HCT116 (cell line): ENCODE results near the gene FEZF2. TPM values are rescaled to one million over a fixed set of nuclear protein-coding genes. Genes with fewer than 3 reads are reported as not detected.

Source experiments
- ATAC-seq: fragments of 200-7000 bp; cut with Tn5 transposase; 2 replicates; pipeline ENCODE4 v1.9.1; 2020; ENCODE audit warnings: mild to moderate bottlenecking, moderate library complexity
- BruUV-seq: library from RNA; stranded (reverse); fragments of 400-500 nt; replicated peaks from 2 replicates; lab custom pipeline; 2021; lab: Mats Ljungman, UMichigan
- CTCF ChIA-PET: fragments of 300-600 bp; sonication (Branson Sonifier 250); formaldehyde crosslinking; loops from one replicate; lab custom pipeline; 2021; ENCODE audit warnings: antibody characterized with exemption; lab: Charles Lee
- POLR2A ChIA-PET: fragments of 300-600, 350-600 bp; sonication (Branson Sonifier 250); formaldehyde crosslinking; loops from one replicate; lab custom pipeline; 2021; ENCODE audit warnings: antibody characterized with exemption; lab: Charles Lee
- RAD21 ChIA-PET, 2 experiments: fragments of 300-600 bp; sonication (Branson Sonifier 250); formaldehyde crosslinking; loops; one replicate each; lab custom pipeline; 2023; ENCODE audit warnings: low total read pairs in 2 of 2; ENCODE audit not compliant: uncharacterized antibody in 2 of 2, unreplicated experiment in 2 of 2, low non-redundant PET in 1 of 2; lab: Charles Lee
- DNase-seq: peaks from one replicate; pipeline ENCODE4 v3.0.0-alpha.2; 2010; ENCODE audit warnings: low read depth, low spot score
- H2AFZ ChIP-seq: fragments of 200-600 bp; shearing (Covaris generic), sonication (generic); 2 replicates; pipeline ENCODE4 v1.6.1; 2017; ENCODE audit warnings: low read depth, mixed run types, mixed read lengths, antibody characterized with exemption, low read length; ENCODE audit not compliant: poor library complexity, severe bottlenecking
- H3K27ac ChIP-seq: 2 replicates; pipeline ENCODE4 v1.5.1; 2012; ENCODE audit warnings: low read depth, low read length
- H3K27me3 ChIP-seq: fragments of 200-600 bp; sonication (generic); 2 replicates; pipeline ENCODE4 v1.6.1; 2016; ENCODE audit warnings: mixed run types, low read length, mixed read lengths; ENCODE audit not compliant: insufficient read depth
- H3K36me3 ChIP-seq, 2 experiments: fragments of 200-500 bp in 1 of 2; fragments of 200-600 bp in 1 of 2; sonication (Bioruptor generic) in 1 of 2; sonication (generic) in 1 of 2; 2 replicates each; pipeline versions ENCODE4 v1.5.1 to v1.6.1; 2014 to 2016; ENCODE audit warnings: low read length in 2 of 2, inconsistent platforms in 1 of 2, mixed read lengths in 1 of 2, mixed run types in 1 of 2; ENCODE audit not compliant: insufficient read depth in 2 of 2, control insufficient read depth in 1 of 2
- H3K4me1 ChIP-seq, 2 experiments: fragments of 200-600 bp in 1 of 2; sonication (generic) in 1 of 2; 2 replicates each; pipeline versions ENCODE4 v1.5.1 to v1.6.1; 2012 to 2017; ENCODE audit warnings: low read length in 2 of 2, inconsistent platforms in 1 of 2, mild to moderate bottlenecking in 1 of 2, mixed read lengths in 1 of 2, mixed run types in 1 of 2, moderate library complexity in 1 of 2; ENCODE audit not compliant: insufficient read depth in 2 of 2, control insufficient read depth in 1 of 2
- H3K4me2 ChIP-seq: fragments of 200-600 bp; sonication (generic); 2 replicates; pipeline ENCODE4 v1.6.1; 2017; ENCODE audit warnings: mixed run types, low read length, mixed read lengths
- H3K4me3 ChIP-seq, 2 experiments: fragments of 200-600 bp in 1 of 2; sonication (generic) in 1 of 2; replicated peaks in 1 of 2; 2 replicates each; pipeline ENCODE4 v1.5.1; 2011 to 2016; ENCODE audit warnings: low read length in 2 of 2, control low read depth in 1 of 2, low read depth in 1 of 2, mild to moderate bottlenecking in 1 of 2, mixed read lengths in 1 of 2, mixed run types in 1 of 2
- H3K79me2 ChIP-seq: fragments of 200-600 bp; sonication (generic); 2 replicates; pipeline ENCODE4 v1.6.1; 2017; ENCODE audit warnings: mild to moderate bottlenecking, mixed run types, low read length, moderate library complexity, mixed read lengths; ENCODE audit not compliant: insufficient read depth
- H3K9ac ChIP-seq: fragments of 200-600 bp; sonication (generic); 2 replicates; pipeline ENCODE4 v1.6.1; 2016; ENCODE audit warnings: low read length, mixed read lengths
- H3K9me2 ChIP-seq: fragments of 200-600 bp; sonication (generic), shearing (Covaris generic); 2 replicates; pipeline ENCODE4 v1.6.1; 2017; ENCODE audit warnings: mixed run types, mild to moderate bottlenecking, moderate library complexity; ENCODE audit not compliant: insufficient read depth
- H3K9me3 ChIP-seq, 2 experiments: fragments of 200-500 bp in 1 of 2; fragments of 200-600 bp in 1 of 2; sonication (Bioruptor generic) in 1 of 2; sonication (generic) in 1 of 2; 2 replicates each; pipeline ENCODE4 v1.6.1; 2014 to 2017; ENCODE audit warnings: low read length in 2 of 2, mixed read lengths in 2 of 2, inconsistent platforms in 1 of 2, low read depth in 1 of 2, mild to moderate bottlenecking in 1 of 2, mixed run types in 1 of 2, moderate library complexity in 1 of 2; ENCODE audit not compliant: control insufficient read depth in 1 of 2, insufficient read depth in 1 of 2
- H4K20me1 ChIP-seq: fragments of 200-600 bp; sonication (generic), shearing (Covaris generic); 2 replicates; pipeline ENCODE4 v1.6.1; 2017; ENCODE audit warnings: mixed run types, mild to moderate bottlenecking, moderate library complexity; ENCODE audit not compliant: insufficient read depth
- CEBPB ChIP-seq: IDR thresholded peaks from 2 replicates; pipeline ENCODE4 v1.6.1; 2012; ENCODE audit warnings: low read depth
- CTCF ChIP-seq, 3 experiments: fragments of 200-600 bp in 1 of 3; sonication (generic) in 1 of 3; IDR thresholded peaks in 2 of 3; conservative IDR thresholded peaks in 1 of 3; 2 replicates each; pipeline ENCODE4 v1.5.1; 2012 to 2017; ENCODE audit warnings: low read depth in 2 of 3, low read length in 2 of 3, antibody characterized with exemption in 1 of 3, borderline replicate concordance in 1 of 3, control low read depth in 1 of 3, mild to moderate bottlenecking in 1 of 3, mixed read lengths in 1 of 3, mixed run types in 1 of 3, moderate library complexity in 1 of 3; ENCODE audit not compliant: insufficient read depth in 1 of 3
- JUND ChIP-seq: IDR thresholded peaks from 2 replicates; pipeline ENCODE4 v1.6.1; 2012
- POLR2AphosphoS5 ChIP-seq: IDR thresholded peaks from 2 replicates; pipeline ENCODE4 v1.6.1; 2011; ENCODE audit warnings: mild to moderate bottlenecking, low read depth, low read length, moderate library complexity
- RAD21 ChIP-seq: IDR thresholded peaks from 2 replicates; pipeline ENCODE4 v1.6.1; 2012; ENCODE audit warnings: low read depth, mild to moderate bottlenecking
- ZNF274 ChIP-seq: fragments of 200-500 bp; sonication (Bioruptor generic); IDR thresholded peaks from 2 replicates; pipeline ENCODE4 v1.6.1; 2014; ENCODE audit warnings: mild to moderate bottlenecking, low read depth, low read length, inconsistent platforms
- intact Hi-C: fragments of 100-400 bp; cut with micrococcal nuclease; formaldehyde crosslinking; loops from 2 replicates; pipeline ENCODE4 v1.10.0; 2022
- total RNA-seq: library from RNA; stranded (reverse); gene quantifications from one replicate; pipeline ENCODE4 v1.2.1, GENCODE V29; 2021; ENCODE audit not compliant: unreplicated experiment
- TF ChIP-seq, protein P1 (sequence below): IDR thresholded peaks from 2 replicates; pipeline ENCODE4 v1.6.1; 2012

FEZF2 gene
- total RNA-seq, 1 experiment from 2014 or later = not detected

- no peak overlapping the region for H2AFZ ChIP-seq
- no TSS peak for BruUV-seq
- no peak overlapping the region for H3K4me2 ChIP-seq
- no peaks in the 10 kb centered on the region for H3K79me2 ChIP-seq
- ChIA-PET POLR2A (no interaction called here), RAD21 (no interaction called here), CTCF (no interaction called here)
- no peaks in the 10 kb centered on the region for H4K20me1 ChIP-seq
- no peak for DNase-seq
- H3K27ac ChIP-seq = no peak overlapping the region
- no peak overlapping the region for H3K9ac ChIP-seq
- TF ChIP-seq POLR2AphosphoS5 (no peak), CTCF (IDR thresholded peaks at IDR 0.05 in 2 of 3, conservative IDR thresholded peaks at IDR 0.05 in 1 of 3; ENCODE audit: borderline replicate concordance in 1 of 3, insufficient read depth in 1 of 3, low read depth in 2 of 3, low read length in 2 of 3) (no peak), CEBPB (no peak), RAD21 (no peak), JUND (no peak), ZNF274 (no peak)
- TF ChIP-seq, protein P1, sequence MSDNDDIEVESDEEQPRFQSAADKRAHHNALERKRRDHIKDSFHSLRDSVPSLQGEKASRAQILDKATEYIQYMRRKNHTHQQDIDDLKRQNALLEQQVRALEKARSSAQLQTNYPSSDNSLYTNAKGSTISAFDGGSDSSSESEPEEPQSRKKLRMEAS = no peak
- TF ChIP-seq, all 23 proteins: peak for 0
- intact Hi-C loops = no loop called here
- Histone ChIP-seq H3K36me3 (no peaks in the 10 kb centered on the region), H3K9me2 (no peaks in the 10 kb centered on the region), H3K4me3 (no peak overlapping the region), H3K27me3 (peaks cover 23% of the 10 kb centered on the region), H3K4me1 (no peaks in the 10 kb centered on the region), H3K9me3 (no peaks in the 10 kb centered on the region)
- no peak for ATAC-seq
Measured at GRCh38 chr3:62374341-62375218, 1.2 kb upstream of the FEZF2 start.
